OCI-M1 (cell line): ENCODE results near the gene NINJ1.

Experiments used
- DNase-seq: peaks from one replicate; lab custom pipeline; 2025; lab: John Stamatoyannopoulos, UW

NINJ1 gene

DNA sequence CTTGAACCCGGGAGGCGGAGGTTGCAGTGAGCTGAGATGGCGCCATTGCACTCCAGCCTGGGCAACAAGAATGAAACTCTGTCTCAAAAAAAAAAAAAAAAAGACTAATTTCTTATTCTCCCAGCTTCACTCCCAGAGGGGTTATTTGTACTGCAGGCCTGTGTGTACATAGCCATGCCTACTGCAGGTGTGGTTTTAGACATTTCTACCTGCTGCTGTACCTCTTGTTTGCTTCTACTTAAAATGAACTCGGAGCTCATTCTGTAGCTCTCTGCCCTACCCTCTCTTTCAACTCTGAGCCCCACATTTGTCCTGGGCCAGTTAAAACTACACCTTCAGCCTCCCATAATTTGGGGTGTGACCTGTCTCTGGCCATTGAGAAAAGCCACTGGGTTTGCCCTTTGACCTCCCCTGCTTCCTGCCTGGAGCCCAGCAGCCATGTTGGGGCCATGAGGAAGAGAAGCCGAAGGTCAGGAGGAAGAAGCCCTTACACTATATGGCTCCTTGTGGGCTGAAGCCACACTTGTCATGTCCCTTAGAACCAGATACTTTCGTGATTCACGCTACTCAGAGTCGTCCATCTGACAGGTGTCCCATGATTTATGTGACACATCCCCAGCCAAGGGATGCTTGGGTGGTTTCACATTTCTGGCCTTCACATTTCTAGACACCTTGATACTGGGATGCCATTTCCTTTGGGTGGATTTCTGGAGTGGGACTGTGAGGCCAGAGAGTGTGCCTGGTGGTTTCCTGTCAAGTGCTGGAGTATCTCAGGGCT is 47.4 kb downstream of the NINJ1 start:
- no peak for DNase-seq

DNA sequence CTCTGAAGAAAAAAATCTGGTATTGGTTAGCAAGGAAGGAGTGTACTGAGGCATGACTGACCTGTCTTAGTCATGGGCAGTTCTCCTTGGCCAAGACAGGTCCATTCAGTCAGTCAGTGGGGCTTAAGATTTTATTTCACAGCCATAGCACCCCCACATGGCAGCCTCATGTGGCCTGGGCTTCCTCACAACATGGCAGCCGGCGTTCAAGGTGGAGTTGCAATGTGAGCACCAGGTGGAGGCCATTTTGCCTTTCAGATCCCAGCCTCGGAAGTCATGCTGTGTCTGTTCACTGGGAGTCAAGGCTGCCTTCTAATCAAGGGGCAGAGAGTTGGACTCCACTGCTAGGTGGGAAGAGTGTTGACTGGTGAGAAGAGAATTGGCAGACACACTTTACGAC is 48.4 kb downstream of the NINJ1 start:
- no peak for DNase-seq

DNA sequence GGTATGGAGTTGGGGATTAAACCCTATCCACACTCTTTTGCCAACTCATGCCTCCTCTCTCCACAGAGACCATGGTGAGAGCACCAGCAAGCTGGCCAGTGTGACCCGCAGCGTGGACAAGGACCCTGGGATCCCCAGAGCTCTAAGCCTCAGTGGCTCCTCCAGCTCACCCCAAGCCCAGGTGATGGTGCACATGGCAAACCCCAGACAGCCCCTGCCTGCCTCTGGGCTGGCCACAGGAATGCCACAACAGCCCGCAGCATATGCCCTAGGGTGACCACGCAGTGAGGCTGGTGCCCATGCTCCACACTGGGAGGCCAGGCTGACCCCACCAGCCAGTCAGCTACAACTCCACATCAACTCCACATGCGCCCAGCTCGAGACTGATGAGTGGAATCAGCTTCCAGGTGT is 49.6 kb downstream of the NINJ1 start:
- no peak for DNase-seq

- DNase-seq, result peak; percentile 83
Measured at GRCh38 chr9:93083592-93084470, 50.2 kb downstream of the NINJ1 start.

DNA sequence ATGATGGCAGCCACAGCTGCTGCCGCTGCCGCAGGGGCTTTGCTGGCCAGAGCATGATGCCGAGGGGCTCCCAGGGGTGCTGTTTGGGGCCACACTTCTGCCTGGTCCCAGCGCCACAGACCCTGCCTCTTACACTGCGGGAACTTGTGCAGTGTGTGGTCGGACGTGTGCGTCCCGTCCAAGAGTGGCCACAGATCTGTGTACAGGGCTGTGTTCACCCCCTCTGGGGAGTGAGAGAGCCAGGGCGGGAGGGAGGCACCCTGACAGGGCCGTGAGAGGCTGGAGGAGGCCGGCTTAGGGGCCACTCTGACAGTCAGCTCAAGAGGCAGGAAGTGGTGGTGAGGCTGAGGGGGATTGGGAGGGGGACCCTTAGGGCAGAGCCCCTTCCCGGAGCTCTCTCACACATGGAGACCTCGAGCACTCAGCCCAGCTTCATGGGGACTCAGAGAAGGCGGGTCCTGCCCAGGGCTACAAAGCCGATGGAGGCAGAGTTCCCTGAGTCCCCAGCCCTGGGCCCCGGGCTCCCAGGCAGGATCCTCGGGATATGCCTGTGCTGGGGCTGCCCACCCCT is 51.1 kb downstream of the NINJ1 start:
- no peak for DNase-seq

- no peak for DNase-seq
Measured at GRCh38 chr9:93081931-93082330, 52.1 kb downstream of the NINJ1 start.

GRCh38 chr9:93081081-93081529 is 52.9 kb downstream of the NINJ1 start:
- DNase-seq, result no peak

DNA sequence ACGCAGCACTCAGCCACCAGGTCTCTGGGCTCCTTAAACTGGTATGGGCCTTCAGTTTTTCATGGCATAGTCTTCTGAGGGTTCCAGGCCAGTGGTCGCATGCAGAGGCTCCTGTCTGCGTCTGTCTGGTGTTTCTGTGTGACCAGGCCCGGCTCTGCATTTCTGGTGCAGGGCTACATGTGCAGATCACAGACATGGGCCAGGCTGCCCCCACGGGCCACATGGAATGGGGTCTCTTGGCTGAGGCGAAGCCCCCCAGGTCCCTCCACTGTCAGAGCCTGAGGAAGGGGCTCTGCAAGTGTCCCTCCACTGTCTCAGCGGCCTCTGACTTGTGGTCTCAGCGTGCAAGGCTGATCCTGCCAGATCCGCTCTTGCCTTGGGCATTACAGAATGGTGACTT is 53.6 kb downstream of the NINJ1 start:
- no peak for DNase-seq

- no peak for DNase-seq
Measured at GRCh38 chr9:93079371-93079770, 54.7 kb downstream of the NINJ1 start.

DNA sequence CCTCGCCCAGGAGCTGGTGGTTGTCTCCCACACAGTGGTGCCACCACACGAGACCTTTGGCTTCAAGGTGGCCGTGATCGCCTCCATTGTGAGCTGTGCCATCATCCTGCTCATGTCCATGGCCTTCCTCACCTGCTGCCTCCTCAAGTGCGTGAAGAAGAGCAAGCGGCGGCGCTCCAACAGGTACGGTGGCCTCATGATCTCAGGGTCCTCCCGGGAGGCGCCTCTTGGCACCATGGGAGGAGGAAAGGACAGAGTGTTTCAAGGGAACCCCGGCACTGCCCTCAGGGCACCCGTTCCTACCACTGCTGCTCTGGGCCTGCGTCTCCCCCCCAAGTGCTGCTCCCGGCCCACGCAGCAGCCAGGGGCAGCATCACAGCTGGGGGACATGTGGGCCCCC is 56.2 kb downstream of the NINJ1 start:
- no peak for DNase-seq

DNA sequence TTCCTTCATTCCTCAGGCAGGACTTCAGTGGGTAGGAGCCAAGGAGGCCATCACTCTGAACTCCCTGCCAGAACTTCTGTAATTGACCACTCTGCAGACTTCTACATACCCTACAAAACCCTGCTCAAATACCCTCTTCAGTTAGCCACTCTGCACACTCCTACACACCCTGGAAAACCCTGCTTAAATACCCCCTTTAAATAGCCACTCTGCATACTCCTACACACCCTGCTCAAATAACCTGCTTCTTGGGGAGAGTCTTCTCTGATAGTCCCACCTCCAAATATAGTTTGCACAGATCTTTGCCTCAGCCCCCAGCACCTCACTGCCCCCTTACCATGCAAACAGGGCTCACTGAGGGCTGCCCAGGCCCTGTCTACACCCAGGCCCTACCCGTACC is 56.7 kb downstream of the NINJ1 start:
- no peak for DNase-seq

DNA sequence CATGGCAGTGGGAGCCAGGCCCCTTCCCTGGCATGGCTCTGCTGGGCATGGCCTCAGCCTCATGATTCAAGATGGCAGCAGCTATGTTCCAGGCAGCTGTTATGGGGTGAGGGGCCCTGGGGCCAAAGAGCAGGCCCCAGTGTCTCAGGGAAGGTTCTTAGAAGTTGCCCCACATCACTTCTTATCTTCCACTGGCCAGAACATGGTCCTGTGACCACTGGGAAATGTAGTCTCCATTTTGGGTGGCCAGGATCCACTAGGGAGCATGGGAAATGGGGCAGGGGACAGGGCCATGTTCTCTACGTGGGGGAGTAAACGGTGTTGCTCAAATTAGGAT is 57.3 kb downstream of the NINJ1 start:
- DNase-seq, result no peak

DNA sequence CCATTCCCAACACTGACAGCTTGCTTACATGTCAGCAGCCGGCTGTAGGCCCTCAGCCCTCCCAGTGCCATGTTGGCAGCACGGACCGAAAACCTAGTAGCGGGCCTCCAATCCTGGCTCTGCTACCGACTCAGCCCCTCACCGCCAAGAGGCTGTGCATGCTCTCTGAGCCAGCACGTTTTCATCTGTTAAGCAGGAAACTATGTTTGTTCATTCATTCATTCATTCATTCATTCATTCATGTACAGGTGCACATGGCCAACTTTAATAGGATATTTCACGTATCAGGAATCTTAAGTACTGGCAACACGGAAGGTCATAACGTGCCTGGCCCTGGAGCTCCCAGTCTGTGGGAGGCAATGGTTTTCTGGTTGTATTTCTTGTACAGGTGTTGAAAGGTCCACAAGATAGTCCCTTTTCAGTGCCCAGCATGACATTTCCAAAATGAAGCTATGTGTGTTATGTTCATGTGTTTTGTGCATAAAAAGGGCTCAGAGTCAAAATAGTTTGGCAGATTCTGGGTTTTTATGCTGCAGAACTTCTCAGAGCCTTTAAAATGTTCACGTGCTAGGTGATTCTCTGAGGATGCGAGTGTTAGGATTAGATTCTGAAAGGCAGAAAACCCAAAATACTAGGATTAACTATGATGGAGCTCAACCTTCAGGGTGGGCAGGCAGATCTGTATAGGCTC is 57.8 kb downstream of the NINJ1 start:
- DNase-seq, result no peak

GRCh38 chr9:93072383-93072795 is 61.7 kb downstream of the NINJ1 start:
- peak; percentile 36 for DNase-seq
